ENCODE data around the gene STK32C. TPM values are rescaled to one million over a fixed set of nuclear protein-coding genes. Genes with fewer than 3 reads are reported as not detected.

Gene STK32C
- total RNA-seq, 1 donor from 2014 or later: 69.2 TPM

DNA sequence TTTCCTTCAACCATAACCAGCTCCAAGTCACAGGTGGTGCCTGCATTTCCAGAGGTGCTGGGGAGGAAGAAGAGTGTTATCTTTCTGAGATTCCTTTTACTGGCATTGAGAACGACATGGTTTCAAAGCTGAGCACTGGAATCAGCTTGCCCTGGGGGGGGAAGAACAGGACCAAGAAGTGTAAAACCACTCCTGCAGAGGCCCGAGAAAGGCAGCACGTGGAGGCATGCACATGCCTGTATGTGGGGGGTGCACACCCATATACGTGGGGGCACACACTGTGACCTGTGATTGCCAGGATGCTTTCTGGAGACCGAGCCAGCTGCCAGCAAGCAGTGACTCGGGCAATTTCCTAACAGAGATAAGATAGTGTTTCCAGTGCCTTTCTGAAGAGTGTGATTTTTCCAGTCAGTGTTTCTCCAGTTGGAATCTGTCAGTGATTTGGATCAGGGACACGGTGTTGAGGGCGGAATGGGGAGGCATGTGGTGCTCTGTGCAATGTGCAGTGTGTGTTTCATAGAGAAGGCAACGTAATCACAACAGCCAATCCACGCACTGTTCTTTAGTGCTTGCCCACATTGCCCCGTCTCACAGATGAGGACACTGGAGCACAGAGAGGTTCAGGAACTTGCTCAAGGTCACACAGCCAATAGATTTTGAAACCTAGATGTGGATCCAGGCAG lies 28.5 kb upstream of the STK32C start:
- no peaks in the 10 kb centered on the region for H3K36me3 Mint-ChIP-seq (ENCODE audit: unreplicated experiment)

DNA sequence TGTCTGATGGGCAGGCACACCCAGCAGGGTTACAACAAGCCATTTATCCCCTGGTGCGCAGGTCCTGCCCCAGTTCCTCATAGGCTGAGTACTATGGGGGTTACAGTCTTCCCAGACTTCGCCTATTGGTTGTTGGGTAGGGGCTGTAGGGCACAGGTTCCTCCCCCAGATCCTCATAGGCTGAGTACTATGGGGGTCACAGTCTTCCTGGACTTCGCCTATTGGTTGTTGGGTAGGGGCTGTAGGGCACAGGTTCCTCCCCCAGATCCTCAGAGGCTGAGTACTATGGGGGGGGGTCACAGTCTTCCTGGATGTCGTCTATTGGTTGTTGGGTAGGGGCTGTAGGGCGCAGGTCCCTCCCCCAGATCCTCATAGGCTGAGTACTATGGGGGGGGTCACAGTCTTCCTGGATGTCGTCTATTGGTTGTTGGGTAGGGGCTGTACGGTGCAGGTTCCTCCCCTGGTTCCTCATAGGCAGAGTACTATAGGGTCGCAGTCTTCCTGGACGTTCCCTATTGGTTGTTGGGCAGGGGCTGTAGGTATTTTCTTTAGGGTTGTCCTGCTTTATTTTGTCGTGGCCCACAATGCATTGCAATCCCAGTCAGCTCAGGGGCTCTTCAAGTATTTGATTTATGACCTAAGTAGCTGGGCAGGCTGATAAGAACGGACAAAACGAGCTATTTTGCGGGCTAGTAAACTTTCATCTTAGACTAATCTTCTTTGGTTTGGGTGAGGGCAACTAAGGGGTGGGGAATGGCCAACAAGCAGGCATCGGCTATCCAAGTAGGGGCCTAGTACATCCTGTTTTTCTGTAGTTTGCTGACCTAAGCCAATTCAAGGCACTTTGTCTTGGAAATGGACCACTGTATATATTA lies 27.7 kb upstream of the STK32C start:
- no peak overlapping the region for H3K27ac Mint-ChIP-seq (ENCODE audit: unreplicated experiment)
- H3K27me3 Mint-ChIP-seq (ENCODE audit: unreplicated experiment): no peaks in the 10 kb centered on the region
- H3K36me3 Mint-ChIP-seq (ENCODE audit: unreplicated experiment): no peaks in the 10 kb centered on the region
- H3K9me3 Mint-ChIP-seq (ENCODE audit: unreplicated experiment): peaks cover 9% of the 10 kb centered on the region
- no peak for DNase-seq
- peaks cover 8% of the 10 kb centered on the region for H3K4me1 Mint-ChIP-seq (ENCODE audit: low read depth, unreplicated experiment)
- TF ChIP-seq, protein P1, sequence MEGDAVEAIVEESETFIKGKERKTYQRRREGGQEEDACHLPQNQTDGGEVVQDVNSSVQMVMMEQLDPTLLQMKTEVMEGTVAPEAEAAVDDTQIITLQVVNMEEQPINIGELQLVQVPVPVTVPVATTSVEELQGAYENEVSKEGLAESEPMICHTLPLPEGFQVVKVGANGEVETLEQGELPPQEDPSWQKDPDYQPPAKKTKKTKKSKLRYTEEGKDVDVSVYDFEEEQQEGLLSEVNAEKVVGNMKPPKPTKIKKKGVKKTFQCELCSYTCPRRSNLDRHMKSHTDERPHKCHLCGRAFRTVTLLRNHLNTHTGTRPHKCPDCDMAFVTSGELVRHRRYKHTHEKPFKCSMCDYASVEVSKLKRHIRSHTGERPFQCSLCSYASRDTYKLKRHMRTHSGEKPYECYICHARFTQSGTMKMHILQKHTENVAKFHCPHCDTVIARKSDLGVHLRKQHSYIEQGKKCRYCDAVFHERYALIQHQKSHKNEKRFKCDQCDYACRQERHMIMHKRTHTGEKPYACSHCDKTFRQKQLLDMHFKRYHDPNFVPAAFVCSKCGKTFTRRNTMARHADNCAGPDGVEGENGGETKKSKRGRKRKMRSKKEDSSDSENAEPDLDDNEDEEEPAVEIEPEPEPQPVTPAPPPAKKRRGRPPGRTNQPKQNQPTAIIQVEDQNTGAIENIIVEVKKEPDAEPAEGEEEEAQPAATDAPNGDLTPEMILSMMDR (IDR thresholded peaks at IDR 0.05; ENCODE audit: partially characterized antibody, unreplicated experiment): no peak
- H3K4me3 Mint-ChIP-seq (ENCODE audit: unreplicated experiment): no peak overlapping the region

More for the DNA sequence above, 28.5 kb upstream of the STK32C start:
- H3K4me1 Mint-ChIP-seq (ENCODE audit: low read depth, unreplicated experiment): peaks cover 8% of the 10 kb centered on the region
- no peak overlapping the region for H3K4me3 Mint-ChIP-seq (ENCODE audit: unreplicated experiment)
- TF ChIP-seq, protein P1 (IDR thresholded peaks at IDR 0.05; ENCODE audit: partially characterized antibody, unreplicated experiment): no peak
- H3K9me3 Mint-ChIP-seq (ENCODE audit: unreplicated experiment): peaks cover 9% of the 10 kb centered on the region
- no peak overlapping the region for H3K27ac Mint-ChIP-seq (ENCODE audit: unreplicated experiment)
- DNase-seq: no peak
- H3K27me3 Mint-ChIP-seq (ENCODE audit: unreplicated experiment): no peaks in the 10 kb centered on the region

DNA sequence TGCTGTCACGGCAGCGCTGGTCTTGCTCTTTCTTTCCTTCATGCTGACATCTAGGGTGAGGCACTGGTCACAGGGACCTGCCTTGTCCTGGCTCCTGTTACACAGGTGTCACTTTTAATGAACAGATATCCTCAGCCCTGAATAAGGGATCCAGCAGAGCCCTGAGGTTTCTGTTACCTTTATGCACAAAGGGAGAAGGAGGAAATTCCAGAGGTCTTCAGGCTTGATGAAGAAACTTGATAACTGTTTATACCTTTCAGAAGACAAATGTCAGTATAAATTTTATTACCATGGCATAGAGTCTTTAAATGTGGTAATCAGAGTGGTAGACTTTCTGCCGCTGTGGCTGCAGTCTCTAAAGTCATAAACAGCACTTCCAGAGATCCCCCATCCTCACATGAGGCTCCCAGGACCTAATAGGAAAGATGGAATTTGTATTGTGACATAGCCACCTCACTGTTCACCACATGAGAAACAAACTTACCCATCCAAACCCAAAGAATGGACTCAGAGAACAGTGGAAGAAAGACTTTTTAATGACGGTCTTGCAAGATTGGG lies 27.0 kb upstream of the STK32C start:
- TF ChIP-seq, protein P1 (IDR thresholded peaks at IDR 0.05; ENCODE audit: partially characterized antibody, unreplicated experiment): no peak
- no peak for DNase-seq
- H3K4me3 Mint-ChIP-seq (ENCODE audit: unreplicated experiment): no peak overlapping the region
- H3K36me3 Mint-ChIP-seq (ENCODE audit: unreplicated experiment): no peaks in the 10 kb centered on the region
- H3K4me1 Mint-ChIP-seq (ENCODE audit: low read depth, unreplicated experiment): peaks cover 15% of the 10 kb centered on the region
- H3K9me3 Mint-ChIP-seq (ENCODE audit: unreplicated experiment): peaks cover 9% of the 10 kb centered on the region
- no peak overlapping the region for H3K27ac Mint-ChIP-seq (ENCODE audit: unreplicated experiment)
- no peaks in the 10 kb centered on the region for H3K27me3 Mint-ChIP-seq (ENCODE audit: unreplicated experiment)

DNA sequence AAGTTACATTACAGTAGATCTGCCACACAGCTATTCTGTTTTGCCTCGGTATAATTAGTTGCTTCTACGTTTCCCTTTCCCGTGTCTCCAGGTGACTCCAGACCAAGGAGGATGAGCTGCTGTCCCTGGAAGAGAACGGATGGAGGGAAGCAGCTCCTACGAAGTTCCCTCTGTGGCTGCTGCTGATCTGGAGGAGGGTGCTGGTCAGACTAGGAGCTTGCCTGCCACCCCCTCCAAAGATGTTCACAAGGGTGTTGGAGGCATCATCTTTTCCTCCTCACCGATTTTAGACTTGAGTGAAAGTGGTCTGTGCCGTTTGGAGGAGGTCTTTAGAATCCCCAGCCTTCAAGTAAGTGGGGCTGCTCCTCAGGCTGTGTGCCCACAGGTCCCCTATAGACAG lies 25.6 kb upstream of the STK32C start:
- DNase-seq: no peak
- TF ChIP-seq, protein P1 (IDR thresholded peaks at IDR 0.05; ENCODE audit: partially characterized antibody, unreplicated experiment): no peak
- Mint-ChIP-seq H3K27me3 (ENCODE audit: unreplicated experiment) (no peaks in the 10 kb centered on the region), H3K4me3 (ENCODE audit: unreplicated experiment) (peak overlapping the region; percentile 88), H3K4me1 (ENCODE audit: low read depth, unreplicated experiment) (peaks cover 23% of the 10 kb centered on the region), H3K9me3 (ENCODE audit: unreplicated experiment) (peaks cover 11% of the 10 kb centered on the region), H3K36me3 (ENCODE audit: unreplicated experiment) (no peaks in the 10 kb centered on the region), H3K27ac (ENCODE audit: unreplicated experiment) (no peak overlapping the region)

Measured in glutamatergic neuron (in vitro differentiated cells).